ENCODE data around the gene EPS15.

EPS15 gene

GRCh38 chr1:51313961-51314777, 204.9 kb downstream of the EPS15 start:
- no peak for DNase-seq (ENCODE audit: low spot score)
- in situ Hi-C loops (cut with MboI; ENCODE audit: low pct_unique_long_range_greater_than_20kb, low sequenced_read_pairs, unreplicated experiment), result no loop called here
- no peak for TF ChIP-seq CTCF (IDR thresholded peaks at IDR 0.05; ENCODE audit: extremely low read depth, insufficient read depth, missing control alignments)

GRCh38 chr1:51313268-51313852, 205.7 kb downstream of the EPS15 start:
- DNase-seq (ENCODE audit: low spot score), result no peak
- in situ Hi-C loops (cut with MboI; ENCODE audit: low pct_unique_long_range_greater_than_20kb, low sequenced_read_pairs, unreplicated experiment), result no loop called here
- peak; percentile 4 for TF ChIP-seq CTCF (IDR thresholded peaks at IDR 0.05; ENCODE audit: extremely low read depth, insufficient read depth, missing control alignments)

- no peak for DNase-seq (ENCODE audit: low spot score)
- in situ Hi-C loops (cut with MboI; ENCODE audit: low pct_unique_long_range_greater_than_20kb, low sequenced_read_pairs, unreplicated experiment), result no loop called here
- no peak for TF ChIP-seq CTCF (IDR thresholded peaks at IDR 0.05; ENCODE audit: extremely low read depth, insufficient read depth, missing control alignments)
Measured at GRCh38 chr1:51312718-51313117, 206.3 kb downstream of the EPS15 start.

- DNase-seq (ENCODE audit: low spot score), result no peak
- in situ Hi-C loops (cut with MboI; ENCODE audit: low pct_unique_long_range_greater_than_20kb, low sequenced_read_pairs, unreplicated experiment), result no loop called here
- no peak for TF ChIP-seq CTCF (IDR thresholded peaks at IDR 0.05; ENCODE audit: extremely low read depth, insufficient read depth, missing control alignments)
Measured at GRCh38 chr1:51311826-51312225, 207.2 kb downstream of the EPS15 start.

GRCh38 chr1:51310871-51311613, 208.0 kb downstream of the EPS15 start:
- no peak for TF ChIP-seq CTCF (IDR thresholded peaks at IDR 0.05; ENCODE audit: extremely low read depth, insufficient read depth, missing control alignments)
- DNase-seq (ENCODE audit: low spot score), result no peak
- in situ Hi-C loops (cut with MboI; ENCODE audit: low pct_unique_long_range_greater_than_20kb, low sequenced_read_pairs, unreplicated experiment), result no loop called here

GRCh38 chr1:51309291-51309690, 209.8 kb downstream of the EPS15 start:
- in situ Hi-C loops (cut with MboI; ENCODE audit: low pct_unique_long_range_greater_than_20kb, low sequenced_read_pairs, unreplicated experiment), result no loop called here
- no peak for DNase-seq (ENCODE audit: low spot score)
- no peak for TF ChIP-seq CTCF (IDR thresholded peaks at IDR 0.05; ENCODE audit: extremely low read depth, insufficient read depth, missing control alignments)
